Right forelimb (tissue), 1 donor: ENCODE data around the gene KIF18A.
"Not testable (repeated sequence)": the region's sequence is repeated elsewhere in the genome, so short reads cannot be mapped to it uniquely, and the experiment has no call there.

Experiments
- DNase-seq: peaks from one replicate; pipeline ENCODE4 v3.0.0-alpha.2; 2018

KIF18A gene

DNA sequence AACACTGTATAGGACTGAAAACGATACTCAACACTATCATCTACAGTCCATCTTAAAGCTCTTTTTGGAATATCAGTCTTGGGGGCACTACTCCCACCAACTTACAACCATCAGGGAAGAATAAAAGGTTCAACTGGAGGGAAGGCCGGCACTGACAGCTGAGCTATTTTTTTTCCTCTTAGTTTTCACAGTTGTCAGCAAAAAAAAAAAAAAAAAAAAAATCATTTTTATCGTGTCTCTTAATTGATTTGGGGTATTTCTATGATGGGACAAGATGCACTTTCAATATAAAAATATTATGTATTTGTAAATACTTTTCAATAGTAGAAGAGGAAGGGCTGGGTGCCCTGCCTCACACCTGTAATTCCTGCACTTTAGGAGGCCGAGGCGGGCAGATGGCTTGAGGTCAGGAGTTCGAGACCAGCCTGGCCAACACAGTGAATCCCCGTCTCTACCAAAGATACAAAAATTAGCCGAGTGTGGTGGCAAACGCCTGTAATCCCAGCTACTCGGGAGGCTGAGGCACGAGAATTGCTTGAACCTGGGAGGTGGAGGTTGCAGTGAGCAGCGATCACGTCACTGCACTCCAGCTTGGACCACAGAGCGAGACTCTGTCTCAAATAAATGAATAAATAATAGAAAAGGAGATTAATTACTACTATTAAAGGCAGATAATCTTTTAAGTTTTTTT, 1.5 kb downstream of the KIF18A start:
- DNase-seq = no peak

DNA sequence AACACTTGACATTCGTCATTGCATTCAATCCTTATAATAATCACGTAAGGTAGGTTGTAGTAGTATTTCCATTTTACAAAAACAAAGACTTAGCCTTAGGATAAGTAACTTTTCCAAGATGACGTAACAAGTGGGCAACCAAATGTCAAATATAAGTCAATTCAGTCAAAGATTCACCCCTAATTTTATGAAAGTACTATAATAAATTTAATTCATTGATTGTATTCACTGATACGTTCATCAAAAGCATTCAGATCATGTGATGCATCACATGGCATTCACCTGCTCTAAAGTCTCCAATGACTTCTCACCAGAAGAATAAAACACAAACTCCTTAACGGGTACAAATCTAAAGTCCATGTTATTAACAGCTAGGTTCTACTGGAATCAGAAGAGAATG, 2.1 kb downstream of the KIF18A start:
- DNase-seq = no peak

DNA sequence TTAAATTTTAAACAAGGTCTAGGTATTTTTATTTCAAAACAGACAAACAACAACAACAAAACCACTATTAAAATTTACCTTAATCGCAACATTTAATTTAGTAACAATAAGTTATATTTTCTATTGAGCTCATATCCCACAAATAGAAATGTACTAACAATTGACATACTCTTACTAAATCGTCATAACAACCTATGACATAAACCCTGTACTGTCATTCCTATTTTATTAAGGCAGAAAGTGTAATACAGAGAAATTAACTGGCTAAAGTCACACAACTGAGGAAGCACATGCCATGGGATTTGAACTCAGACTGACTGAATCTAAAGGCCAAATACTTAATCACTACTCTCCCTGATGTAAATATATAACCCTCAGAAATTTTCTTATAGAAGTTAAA, 3.0 kb downstream of the KIF18A start:
- no peak for DNase-seq

DNA sequence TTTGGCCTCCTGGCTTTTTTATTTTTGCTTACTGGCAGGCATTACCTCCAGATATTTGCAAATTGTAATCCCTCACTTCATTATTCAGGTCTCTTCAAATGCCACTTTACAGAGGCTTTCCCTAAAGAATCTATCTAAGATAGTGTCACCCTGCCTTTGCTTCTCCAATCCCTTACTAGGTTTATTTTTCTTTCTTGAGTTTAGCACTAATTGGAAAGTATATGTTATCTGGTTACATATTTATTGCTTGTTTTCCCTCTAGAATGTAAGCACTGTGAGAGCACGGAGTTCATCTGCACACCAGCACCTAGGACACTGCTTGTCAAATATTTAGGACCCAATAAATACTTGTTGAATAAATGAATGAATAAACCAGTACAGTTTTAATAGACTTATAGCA, 3.5 kb downstream of the KIF18A start:
- no peak for DNase-seq

DNA sequence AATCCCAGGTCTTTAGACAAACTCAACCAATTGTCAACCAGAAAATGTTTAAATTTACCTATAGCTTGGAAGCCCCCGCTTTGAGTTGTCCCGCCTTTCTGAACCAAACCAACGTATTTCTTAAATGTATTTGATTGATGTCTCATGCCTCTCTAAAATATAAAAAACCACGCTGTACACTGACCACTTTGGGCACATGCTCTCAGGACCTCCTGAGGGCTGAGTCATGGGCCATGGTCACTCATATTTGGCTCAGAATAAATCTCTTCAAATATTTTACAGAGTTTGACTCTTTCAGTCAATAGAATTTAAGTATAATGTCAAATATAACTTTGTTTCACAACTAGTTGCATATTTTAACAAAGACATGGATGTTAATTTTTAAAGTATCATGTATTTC, 5.7 kb downstream of the KIF18A start:
- DNase-seq = not testable (repeated sequence)

DNA sequence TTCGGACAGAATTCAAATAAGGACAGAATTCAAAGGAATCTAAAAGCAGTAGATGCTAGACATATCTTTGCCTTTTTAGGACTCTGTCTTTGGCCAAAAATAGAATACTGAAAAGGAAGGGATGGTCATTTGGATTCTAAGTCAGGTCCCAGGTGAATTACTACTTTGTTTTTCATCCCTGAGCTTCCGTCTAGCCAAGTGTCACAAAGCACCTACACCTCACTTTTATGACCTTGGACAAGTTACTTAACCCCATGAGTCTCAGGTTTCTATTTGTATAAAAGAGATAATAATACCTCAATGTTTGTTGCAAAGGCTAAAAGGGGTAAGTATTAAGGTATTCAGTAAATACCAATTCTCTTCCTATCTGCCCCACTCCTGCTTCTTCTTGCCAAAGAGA, 7.3 kb downstream of the KIF18A start:
- DNase-seq = no peak

DNA sequence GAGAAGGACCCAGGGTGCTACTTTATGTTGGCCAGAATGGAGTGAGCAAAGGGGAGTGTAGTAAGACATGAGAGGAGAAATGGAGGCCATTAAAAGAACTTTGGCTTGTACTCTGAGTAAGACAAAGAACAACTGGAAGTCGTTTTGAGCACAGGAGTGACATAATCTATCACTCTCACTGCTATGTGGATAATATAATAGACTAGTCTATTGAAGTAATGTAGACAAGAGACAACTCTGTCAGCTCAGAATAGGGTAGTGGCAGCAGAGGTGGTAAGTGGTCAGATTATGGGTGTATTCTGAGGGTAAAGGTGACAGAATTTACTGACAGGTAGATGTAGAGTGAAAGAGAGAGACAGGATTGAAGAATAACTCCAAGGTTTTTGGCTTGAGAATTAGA, 8.2 kb downstream of the KIF18A start:
- no peak for DNase-seq

DNA sequence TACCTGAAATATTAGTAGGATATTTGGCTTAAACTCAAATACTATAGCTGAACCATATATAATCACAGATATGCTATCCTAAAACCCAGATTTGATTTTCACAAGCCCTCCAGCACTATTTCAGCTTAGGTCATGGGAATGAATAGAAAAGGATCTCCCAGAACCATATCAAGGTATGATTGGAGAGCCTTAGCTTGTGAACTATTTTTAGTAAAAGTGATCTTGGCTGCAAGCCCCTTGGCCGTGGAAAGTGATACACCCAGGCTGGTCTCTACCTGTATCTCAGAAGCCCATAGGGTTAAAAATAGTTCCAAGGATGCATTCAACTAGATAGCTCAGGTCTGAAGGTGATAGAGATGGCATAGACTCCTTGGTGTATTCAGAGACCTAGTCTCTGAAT, 9.7 kb downstream of the KIF18A start:
- no peak for DNase-seq

DNA sequence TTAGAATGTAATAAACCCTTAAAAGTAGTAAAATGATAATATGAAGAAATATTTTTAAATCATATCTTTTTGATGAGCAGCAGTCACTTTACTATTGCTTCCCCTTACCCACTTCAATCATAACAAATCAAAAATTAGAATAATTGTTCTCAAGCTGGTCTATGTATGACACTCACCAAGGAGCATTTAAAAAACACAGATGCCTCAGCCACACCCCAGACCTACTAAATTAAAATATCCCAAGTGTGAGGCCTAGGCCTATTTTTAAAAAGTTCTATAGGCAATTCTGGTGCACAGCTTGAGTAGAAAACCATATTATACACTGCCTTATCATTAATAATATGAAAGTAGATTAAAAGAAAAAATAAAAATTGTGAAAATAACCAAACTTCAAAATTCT, 15.2 kb downstream of the KIF18A start:
- no peak for DNase-seq

DNA sequence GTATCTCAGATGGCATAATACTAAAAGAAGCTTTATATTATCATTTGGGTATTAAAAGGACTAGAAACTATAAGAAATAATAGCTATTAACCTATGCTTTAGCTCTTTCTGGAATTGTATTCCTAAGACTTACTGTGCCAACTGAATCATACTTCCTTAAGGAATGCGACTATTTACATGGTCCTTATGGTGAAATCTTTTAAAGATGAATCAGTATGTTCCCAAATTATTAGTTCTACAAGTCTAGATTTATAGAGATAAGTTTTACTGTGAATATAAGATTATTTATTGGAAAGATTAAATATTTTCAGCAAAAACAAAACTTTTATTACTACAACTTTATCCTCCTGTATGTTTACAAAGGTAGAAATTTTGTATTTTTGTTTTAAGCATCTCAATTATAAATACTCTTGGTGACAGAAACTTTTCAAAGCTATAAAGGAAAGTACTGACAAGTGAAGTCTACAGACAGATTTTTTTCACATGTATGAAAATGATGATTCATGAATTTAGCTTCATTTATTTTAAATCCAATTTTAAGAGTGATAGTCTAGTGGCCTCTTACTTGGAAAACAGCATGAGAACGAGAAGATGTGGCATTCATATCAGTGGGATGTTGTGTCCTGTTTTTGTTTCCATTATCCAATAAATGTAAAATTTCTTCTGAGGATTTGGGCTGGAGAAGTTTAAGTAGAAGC, 17.8 kb downstream of the KIF18A start:
- DNase-seq = no peak

DNA sequence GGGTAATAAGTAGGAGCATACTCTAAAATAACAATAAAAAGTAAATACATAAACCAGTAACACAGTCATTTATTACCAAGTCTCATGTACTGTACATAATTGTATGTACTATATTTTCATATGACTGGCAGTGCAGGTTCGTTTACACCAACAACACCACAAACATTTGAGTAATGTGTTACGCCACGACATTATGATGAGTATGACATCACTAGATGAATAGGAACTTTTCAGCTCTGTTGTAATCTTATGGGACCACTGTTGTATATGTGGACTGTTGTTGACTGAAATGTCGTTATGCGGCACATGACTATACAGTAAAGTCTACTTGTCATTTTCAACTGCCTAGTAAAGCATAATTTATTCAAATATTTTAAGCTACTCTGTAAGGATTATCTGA, 18.6 kb downstream of the KIF18A start:
- DNase-seq = no peak

DNA sequence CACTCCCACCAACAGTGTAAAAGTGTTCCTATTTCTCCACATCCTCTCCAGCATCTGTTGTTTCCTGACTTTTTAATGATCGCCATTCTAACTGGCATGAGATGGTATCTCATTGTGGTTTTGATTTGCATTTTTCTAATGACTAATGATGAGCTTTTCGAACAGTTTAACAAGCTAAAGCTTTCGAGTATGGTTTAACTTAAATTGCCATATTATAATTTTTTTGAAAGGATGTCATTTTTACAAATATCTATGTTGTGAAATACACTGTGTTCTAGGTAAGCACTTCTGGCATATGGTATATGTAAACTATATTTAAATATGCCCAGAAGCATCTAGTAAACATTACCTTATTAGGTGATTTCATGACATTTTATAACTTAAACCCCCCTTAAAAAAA, 20.3 kb downstream of the KIF18A start:
- not testable (repeated sequence) for DNase-seq

DNA sequence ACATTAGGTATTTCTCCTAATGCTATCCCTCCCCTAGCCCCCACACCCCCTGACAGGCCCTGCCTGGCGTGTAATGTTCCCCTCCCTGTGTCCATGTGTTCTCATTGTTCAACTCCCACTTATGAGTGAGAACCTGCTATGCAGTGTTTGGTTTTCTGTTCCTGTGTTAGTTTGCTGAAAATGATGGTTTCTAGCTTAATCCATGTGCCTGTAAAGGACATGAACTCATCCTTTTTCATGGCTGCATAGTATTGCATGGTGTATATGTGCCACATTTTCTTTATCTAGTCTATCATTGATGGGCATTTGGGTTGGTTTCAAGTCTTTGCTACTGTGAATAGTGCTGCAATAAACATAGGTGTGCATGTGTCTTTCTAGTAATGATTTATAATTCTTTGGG, 20.8 kb downstream of the KIF18A start:
- DNase-seq = not testable (repeated sequence)

DNA sequence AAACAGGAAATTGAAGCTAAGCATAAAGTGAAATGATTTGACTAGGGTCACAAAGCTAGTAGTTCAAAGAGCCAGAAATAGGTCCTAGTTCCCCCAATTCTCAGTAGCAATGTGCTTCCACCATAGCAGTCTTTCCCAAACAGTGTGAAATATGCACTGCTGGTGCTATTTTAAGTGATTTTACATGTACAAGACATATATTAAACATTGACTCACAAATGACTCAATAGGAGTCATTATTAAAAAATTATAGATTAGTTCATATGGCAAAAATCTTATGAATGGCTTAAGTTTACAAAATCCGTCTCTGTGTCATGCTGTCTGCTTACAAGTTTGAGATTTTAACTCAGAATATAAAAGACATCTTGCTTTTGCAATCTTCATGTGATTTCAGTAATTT, 21.4 kb downstream of the KIF18A start:
- DNase-seq = no peak

DNA sequence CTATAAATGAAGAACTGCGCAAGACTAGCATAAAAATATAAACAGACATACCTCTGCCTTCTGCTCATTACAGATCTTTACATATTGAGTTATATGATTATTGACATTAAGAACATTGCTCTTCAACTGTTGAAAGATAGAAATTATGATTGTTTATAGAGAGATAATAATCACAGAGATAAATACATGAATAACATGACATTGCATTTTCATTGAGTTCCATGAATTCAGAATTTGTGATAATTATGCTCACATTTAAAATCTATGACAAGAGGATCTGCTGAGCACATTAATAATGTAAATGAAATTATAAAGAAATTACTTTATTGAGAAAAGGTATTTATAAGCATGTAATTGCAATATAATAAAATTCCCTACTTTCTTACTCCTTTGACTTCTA, 24.8 kb downstream of the KIF18A start:
- DNase-seq = no peak

DNA sequence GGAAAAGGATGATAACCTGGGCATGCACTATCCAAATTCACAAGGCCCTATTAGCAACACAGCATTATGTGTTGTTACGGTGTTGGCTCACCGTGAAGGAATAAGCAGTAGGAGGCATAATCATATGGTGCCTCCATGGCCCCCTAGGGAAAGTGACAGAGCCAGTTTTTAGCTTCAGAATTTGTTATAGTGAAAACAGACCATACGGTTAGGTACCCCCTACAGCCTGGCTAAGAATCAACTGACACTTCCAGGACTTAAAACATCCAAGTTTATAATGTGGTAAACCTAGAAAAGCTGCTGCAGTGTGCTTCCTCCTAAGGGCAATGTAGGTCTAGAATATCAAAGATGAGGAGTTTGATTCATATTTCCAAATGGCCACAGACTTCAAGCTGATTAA, 30.4 kb downstream of the KIF18A start:
- no peak for DNase-seq

DNA sequence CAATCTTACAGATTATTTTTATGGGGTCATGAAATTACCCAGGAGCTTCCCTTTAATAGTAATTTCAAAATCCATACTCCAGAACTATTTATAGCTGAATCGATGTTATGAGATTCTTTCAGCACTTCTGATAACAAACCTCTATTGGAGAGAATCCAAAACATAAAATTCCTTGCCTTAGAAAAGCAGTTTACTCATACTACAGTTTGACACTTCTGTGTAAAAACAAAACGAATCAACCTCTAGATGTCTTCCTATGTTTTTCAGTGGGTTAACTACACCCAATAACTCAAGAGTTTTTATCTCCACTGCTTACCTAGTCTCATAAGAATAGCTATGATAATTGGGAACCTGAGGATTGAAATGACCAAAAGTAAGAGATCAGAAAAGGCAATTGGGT, 35.6 kb downstream of the KIF18A start:
- no peak for DNase-seq

DNA sequence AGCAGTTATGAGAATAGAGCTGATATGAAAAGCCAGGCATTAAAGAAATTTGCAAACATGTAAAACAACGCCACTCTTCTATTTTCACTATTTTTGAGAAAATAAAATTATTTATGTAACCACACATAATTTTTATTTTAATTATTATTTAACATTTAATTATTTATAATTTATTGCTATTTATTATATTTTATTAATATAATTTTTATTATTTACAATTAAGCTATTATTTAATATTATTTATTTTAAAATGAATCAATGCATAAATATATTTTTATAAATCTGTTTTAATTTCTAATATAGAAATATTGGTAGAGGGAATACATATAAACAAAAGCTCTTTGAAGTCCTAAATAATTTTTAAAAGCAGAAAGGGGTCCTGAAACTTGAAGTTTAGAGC, 36.7 kb downstream of the KIF18A start:
- no peak for DNase-seq

DNA sequence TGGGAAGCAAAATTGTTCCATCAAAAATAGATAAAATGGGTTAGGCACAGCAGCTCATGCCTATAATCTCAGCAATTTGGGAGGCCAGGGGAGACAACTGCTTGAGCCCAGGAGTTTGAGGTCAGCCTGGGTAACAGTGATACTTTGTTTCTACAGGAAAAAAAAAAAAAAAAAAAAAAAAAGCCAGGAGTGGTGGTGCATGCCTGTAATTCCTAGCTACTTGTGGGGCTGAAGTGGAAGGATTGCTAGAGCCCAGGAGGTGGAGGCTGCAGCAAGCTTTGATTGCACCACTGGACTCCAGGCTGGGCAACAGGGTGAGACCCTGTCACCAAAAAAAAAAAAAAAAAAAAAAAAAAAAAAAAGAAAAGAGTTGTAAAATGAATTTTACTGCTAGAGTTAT, 49.6 kb downstream of the KIF18A start:
- no peak for DNase-seq

DNA sequence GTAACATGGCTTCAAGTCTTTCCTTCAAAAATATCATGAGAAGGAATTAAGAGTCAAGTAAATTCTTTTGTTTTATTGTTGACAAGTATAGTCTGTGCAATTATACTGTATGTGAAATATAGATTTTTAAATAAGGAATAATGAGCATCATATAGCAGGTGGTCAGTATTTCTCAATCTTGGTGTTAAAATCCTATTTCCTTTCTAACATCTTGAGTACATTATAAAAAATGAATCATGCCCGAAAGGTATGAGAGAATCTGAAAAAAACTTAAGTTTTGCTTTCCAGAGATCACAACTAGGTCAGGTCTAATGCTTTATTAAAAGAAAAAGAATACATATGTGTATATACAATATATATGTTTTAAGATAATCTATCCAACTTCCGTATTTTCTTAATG, 53.1 kb downstream of the KIF18A start:
- DNase-seq = no peak

DNA sequence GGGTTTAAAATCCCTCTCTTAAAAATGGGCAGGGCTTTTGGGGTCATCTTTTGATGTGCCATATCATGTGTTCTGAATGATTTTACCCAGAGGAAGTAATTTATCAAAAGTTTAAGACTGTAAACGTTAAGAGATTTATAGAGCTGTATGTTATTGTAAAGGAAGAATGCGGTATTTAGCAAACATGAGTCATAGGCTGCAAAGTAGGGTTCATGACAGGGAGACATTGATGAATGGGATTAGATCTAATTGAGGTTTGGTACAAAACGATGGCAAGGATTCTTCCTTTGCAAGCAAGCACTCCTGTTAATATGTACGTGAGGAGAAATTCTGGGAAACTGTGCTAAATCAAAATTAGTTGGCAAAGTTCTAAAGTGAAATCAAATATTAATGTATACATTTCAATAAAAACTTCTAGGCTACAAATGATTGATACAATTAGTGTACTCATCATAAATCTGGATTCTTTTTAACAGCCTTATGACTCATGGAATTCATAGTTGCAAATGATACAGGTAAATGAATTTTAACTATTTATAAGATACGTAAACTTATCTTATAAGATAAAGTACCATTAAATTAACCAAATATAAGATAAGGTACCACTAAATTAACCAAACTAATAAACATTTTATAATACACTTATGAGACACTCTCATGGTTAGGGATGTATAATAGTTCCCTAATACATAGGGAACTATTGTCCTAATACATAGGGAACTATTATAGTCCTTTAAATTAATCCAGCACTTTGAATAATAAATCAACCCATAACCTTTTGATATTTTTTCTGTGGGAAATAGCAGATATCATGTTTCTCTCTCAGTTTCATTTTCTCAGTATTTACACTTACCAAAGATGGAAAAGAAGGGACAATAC, 58.4 kb downstream of the KIF18A start:
- DNase-seq = no peak

DNA sequence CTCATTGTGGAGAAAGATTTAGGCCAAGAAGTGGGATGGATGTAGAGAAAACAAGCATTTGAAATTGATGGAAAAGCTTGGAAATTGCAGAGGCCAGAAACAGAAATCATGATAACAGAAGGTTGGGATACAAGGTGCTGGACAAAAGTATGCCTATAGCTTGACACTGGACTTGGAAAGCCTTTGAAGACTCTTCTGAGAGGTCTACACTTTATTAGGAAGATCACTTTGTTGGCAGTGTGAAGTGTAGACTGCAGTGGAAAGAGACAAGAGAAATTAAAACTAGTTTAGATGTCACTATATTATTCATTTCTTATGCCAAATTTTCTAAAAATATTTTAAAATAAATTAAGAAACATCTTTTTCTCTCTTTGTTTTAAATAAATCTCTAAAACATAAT, 59.1 kb downstream of the KIF18A start:
- DNase-seq = no peak

DNA sequence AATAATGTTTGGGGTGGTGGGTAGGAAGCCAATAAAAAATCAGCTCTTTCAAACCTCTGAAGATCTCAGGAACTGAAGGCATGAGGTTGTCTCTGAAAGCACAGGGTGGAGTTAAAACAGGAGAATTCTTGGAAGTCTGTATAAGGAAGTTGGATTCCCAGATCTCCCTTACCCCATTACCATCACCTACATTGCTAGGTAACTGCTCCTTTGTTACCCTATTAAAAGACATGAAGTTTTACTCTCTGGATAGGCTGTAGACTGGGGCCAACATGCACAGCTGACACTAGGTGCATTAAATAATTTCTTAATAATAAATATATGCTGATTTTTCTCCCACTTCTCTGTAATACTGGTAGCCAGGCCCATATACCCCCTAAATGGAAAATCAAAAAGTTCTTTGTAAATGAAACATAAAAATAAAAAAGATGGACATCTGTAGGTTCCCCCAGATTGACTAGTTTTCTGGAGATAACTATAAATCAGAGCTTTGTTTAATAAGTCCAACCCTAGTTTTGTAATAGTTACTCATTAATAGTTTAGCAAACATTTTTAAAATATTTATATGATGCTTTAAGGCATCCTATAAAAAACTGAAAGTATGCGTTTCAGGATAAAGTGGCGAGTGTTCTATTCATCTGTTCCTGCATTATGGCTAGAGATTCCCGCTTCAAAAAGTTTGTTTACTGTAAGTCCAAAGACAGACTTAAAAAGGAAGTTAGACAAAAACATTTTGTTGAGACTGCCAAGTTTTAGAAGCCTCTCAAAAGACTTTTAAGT, 63.8 kb downstream of the KIF18A start:
- DNase-seq = no peak
